ENCODE data around the gene JAK3.

The JAK3 gene

GRCh38 chr19:17837972-17838371 is 9.8 kb downstream of the JAK3 start:
- no peak for DNase-seq

GRCh38 chr19:17836530-17836929 is 11.3 kb downstream of the JAK3 start:
- DNase-seq, result no peak

- DNase-seq, result peak; percentile 64
Observed at GRCh38 chr19:17835182-17836006, 12.4 kb downstream of the JAK3 start.

- DNase-seq, result no peak
Observed at GRCh38 chr19:17834350-17835181, 13.2 kb downstream of the JAK3 start.

GRCh38 chr19:17832443-17833208 is 15.2 kb downstream of the JAK3 start:
- DNase-seq, result no peak

GRCh38 chr19:17831419-17831888 is 16.3 kb downstream of the JAK3 start:
- DNase-seq, result peak; percentile 72

GRCh38 chr19:17830567-17831418 is 17.0 kb downstream of the JAK3 start:
- peak; percentile 93 for DNase-seq

GRCh38 chr19:17829855-17830566 is 17.8 kb downstream of the JAK3 start:
- peak; percentile 88 for DNase-seq

- no peak for DNase-seq
Observed at GRCh38 chr19:17826508-17827056, 21.2 kb downstream of the JAK3 start.

GRCh38 chr19:17824339-17824738 is 23.4 kb downstream of the JAK3 start:
- no peak for DNase-seq

- no peak for DNase-seq
Observed at GRCh38 chr19:17821190-17821589, 26.6 kb downstream of the JAK3 start, which contains the start of gene INSL3. Gene INSL3, minus strand, starts transcription at chr19:17821519. Its CDS starts 13 bp downstream, at chr19:17821506.

- DNase-seq, result no peak
Observed at GRCh38 chr19:17817668-17818363, 30.0 kb downstream of the JAK3 start.

GRCh38 chr19:17812099-17812498 is 35.7 kb downstream of the JAK3 start:
- DNase-seq, result no peak

- no peak for DNase-seq
Observed at GRCh38 chr19:17811681-17812080, 36.1 kb downstream of the JAK3 start.

GRCh38 chr19:17811103-17811502 is 36.7 kb downstream of the JAK3 start:
- DNase-seq, result no peak

- no peak for DNase-seq
Observed at GRCh38 chr19:17807731-17808316, 40.0 kb downstream of the JAK3 start.

- DNase-seq, result no peak
Observed at GRCh38 chr19:17806945-17807344, 40.8 kb downstream of the JAK3 start.

GRCh38 chr19:17805427-17805826 is 42.4 kb downstream of the JAK3 start:
- no peak for DNase-seq

GRCh38 chr19:17803264-17803896 is 44.4 kb downstream of the JAK3 start:
- DNase-seq, result no peak

Measured in DMS53 (cell line).